NCI-H1092 treated with DMSO at 0.1 percent for 48 hours (cell line): ENCODE results near the gene TGFBR3L.
"Not testable (repeated sequence)": the region's sequence is repeated elsewhere in the genome, so short reads cannot be mapped to it uniquely, and the experiment has no call there.

ENCODE experiments used
- DNase-seq: peaks from one replicate; lab custom pipeline; 2025; lab: John Stamatoyannopoulos, UW

Gene TGFBR3L

GRCh38 chr19:7961082-7961481 lies 46.5 kb downstream of the TGFBR3L start:
- not testable (repeated sequence) for DNase-seq

GRCh38 chr19:7961920-7962626 lies 47.4 kb downstream of the TGFBR3L start:
- no peak for DNase-seq

GRCh38 chr19:7962644-7963268 lies 48.1 kb downstream of the TGFBR3L start:
- no peak for DNase-seq

GRCh38 chr19:7963566-7963965 lies 48.9 kb downstream of the TGFBR3L start:
- DNase-seq: no peak

- DNase-seq: no peak
Measured at GRCh38 chr19:7965259-7965841, 50.7 kb downstream of the TGFBR3L start.

- DNase-seq: no peak
Measured at GRCh38 chr19:7965921-7966665, 51.5 kb downstream of the TGFBR3L start.

- no peak for DNase-seq
Measured at GRCh38 chr19:7968008-7968795, 53.6 kb downstream of the TGFBR3L start.
